Calu3 (cell line): Measurements from ENCODE around the gene GUF1. TPM values are rescaled to one million over a fixed set of nuclear protein-coding genes. Genes with fewer than 3 reads are reported as not detected.

Experiments used
- BruUV-seq: library from RNA; stranded (reverse); fragments of 400-500 nt; replicated peaks from 2 replicates; lab custom pipeline; 2021; lab: Mats Ljungman, UMichigan
- CTCF ChIA-PET: fragments of 300-600 bp; sonication (Branson Sonifier 250); formaldehyde crosslinking; loops from one replicate; lab custom pipeline; 2022; ENCODE audit warnings: antibody characterized with exemption; lab: Charles Lee
- DNase-seq: peaks from one replicate; pipeline ENCODE4 v3.0.0; 2022
- H3K27ac Mint-ChIP-seq: one replicate; pipeline ENCODE4 v1.8.0; 2022; ENCODE audit warnings: mixed read lengths; ENCODE audit not compliant: unreplicated experiment
- H3K27me3 Mint-ChIP-seq: one replicate; pipeline ENCODE4 v1.8.0; 2022; ENCODE audit warnings: mixed read lengths; ENCODE audit not compliant: unreplicated experiment
- H3K36me3 Mint-ChIP-seq: one replicate; pipeline ENCODE4 v1.8.0; 2022; ENCODE audit warnings: mild to moderate bottlenecking, moderate library complexity, mixed read lengths; ENCODE audit not compliant: insufficient read depth, unreplicated experiment
- H3K4me1 Mint-ChIP-seq: one replicate; pipeline ENCODE4 v1.8.0; 2022; ENCODE audit warnings: mild to moderate bottlenecking, low read depth, mixed read lengths; ENCODE audit not compliant: unreplicated experiment
- H3K4me3 Mint-ChIP-seq: one replicate; pipeline ENCODE4 v1.8.0; 2022; ENCODE audit warnings: mild to moderate bottlenecking, low read depth, moderate library complexity, mixed read lengths; ENCODE audit not compliant: unreplicated experiment
- H3K9me3 Mint-ChIP-seq: one replicate; pipeline ENCODE4 v1.8.0; 2022; ENCODE audit warnings: low read depth, mixed read lengths; ENCODE audit not compliant: unreplicated experiment
- intact Hi-C: fragments of 100-400 bp; cut with micrococcal nuclease; formaldehyde crosslinking; loops from one replicate; pipeline ENCODE4 v1.10.0; 2022; ENCODE audit not compliant: unreplicated experiment
- total RNA-seq: library from RNA; stranded (reverse); gene quantifications from 2 replicates; pipeline ENCODE4 v1.2.3, GENCODE V29; 2022
- TF ChIP-seq, protein P1 (sequence below): fragments of 200-600 bp; IDR thresholded peaks from one replicate; pipeline ENCODE4 v1.8.0; 2022; ENCODE audit warnings: antibody characterized with exemption; ENCODE audit not compliant: unreplicated experiment

GUF1 gene
- total RNA-seq, 1 experiment from 2014 or later = 12.1 TPM

GRCh38 chr4:44638091-44638490, 40.1 kb upstream of the GUF1 start:
- intact Hi-C loops = no loop called here
- H3K4me3 Mint-ChIP-seq = no peak overlapping the region
- no peak for DNase-seq
- H3K36me3 Mint-ChIP-seq = no peaks in the 10 kb centered on the region
- TF ChIP-seq, protein P1, sequence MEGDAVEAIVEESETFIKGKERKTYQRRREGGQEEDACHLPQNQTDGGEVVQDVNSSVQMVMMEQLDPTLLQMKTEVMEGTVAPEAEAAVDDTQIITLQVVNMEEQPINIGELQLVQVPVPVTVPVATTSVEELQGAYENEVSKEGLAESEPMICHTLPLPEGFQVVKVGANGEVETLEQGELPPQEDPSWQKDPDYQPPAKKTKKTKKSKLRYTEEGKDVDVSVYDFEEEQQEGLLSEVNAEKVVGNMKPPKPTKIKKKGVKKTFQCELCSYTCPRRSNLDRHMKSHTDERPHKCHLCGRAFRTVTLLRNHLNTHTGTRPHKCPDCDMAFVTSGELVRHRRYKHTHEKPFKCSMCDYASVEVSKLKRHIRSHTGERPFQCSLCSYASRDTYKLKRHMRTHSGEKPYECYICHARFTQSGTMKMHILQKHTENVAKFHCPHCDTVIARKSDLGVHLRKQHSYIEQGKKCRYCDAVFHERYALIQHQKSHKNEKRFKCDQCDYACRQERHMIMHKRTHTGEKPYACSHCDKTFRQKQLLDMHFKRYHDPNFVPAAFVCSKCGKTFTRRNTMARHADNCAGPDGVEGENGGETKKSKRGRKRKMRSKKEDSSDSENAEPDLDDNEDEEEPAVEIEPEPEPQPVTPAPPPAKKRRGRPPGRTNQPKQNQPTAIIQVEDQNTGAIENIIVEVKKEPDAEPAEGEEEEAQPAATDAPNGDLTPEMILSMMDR = no peak
- CTCF ChIA-PET = no interaction called here
- no TSS peak for BruUV-seq
- H3K4me1 Mint-ChIP-seq = no peaks in the 10 kb centered on the region
- peaks cover 4% of the 10 kb centered on the region for H3K9me3 Mint-ChIP-seq
- no peaks in the 10 kb centered on the region for H3K27me3 Mint-ChIP-seq
- no peak overlapping the region for H3K27ac Mint-ChIP-seq

DNA sequence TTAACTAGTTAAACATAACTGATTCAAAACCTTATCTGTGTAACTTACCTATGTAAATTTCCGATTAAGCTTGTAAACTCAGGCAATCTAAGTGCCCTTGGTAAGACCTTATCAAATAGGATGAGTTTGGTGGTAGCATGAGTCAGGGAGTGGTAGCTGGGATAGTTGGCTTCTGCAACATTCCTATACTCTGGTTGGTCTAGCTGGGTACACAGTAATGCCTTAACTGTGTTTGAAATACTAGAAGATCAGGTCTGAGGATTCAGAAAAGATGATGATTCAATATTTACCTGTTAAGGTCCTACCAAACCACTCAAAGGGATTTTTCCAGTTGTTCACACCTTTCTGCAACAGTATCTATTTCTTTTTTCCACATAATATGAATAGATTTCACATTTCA, 32.1 kb upstream of the GUF1 start:
- BruUV-seq = no TSS peak
- Mint-ChIP-seq H3K27me3 (no peaks in the 10 kb centered on the region), H3K4me3 (no peak overlapping the region), H3K9me3 (peaks cover 4% of the 10 kb centered on the region), H3K36me3 (no peaks in the 10 kb centered on the region), H3K27ac (no peak overlapping the region), H3K4me1 (no peaks in the 10 kb centered on the region)
- intact Hi-C loops = no loop called here
- DNase-seq = no peak
- CTCF ChIA-PET = no interaction called here
- TF ChIP-seq, protein P1 = no peak

DNA sequence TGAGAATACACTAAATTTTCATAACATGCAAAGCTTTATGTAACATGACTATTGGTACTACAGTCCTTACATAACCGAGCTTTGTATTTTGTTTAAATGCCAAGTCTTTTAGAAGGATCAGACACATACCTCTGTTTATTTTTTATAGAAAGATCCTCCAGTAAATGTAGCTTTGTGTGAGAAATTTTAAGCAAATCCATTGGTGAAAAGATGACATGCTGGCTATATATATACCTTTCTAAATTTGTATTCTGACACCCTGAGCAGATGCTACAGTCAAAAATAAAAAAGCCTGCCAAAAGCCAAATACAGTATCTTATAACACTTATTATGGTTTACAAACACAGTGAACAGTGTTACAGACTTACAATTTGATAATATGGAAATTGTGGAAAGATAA, 26.8 kb upstream of the GUF1 start, which contains the start of gene YIPF7:
TSS of gene YIPF7 (minus strand) at position 201 of the 400 bp plus-strand sequence. CDS start 1,525 bp downstream, outside the sequence.
- no peaks in the 10 kb centered on the region for H3K4me1 Mint-ChIP-seq
- no TSS peak for BruUV-seq

DNA sequence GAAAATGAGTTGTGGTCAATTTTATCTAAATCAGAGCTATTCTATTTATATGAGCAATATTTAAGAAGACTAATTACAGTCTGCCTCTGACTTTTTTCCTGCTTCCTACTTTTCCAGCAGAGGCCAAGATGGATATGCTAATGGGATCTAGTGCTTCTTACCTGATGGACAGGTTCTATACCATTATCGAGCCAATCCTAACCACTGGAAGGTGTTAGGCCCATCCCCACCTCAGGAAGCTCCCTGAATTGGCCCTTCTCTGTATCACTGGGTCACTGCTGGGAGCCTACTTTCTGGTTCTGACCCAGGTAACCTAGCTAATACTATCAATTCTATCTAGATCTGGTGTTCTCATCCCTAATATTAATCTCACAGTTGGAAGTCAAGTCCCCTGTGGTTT, 26.2 kb upstream of the GUF1 start:
- TF ChIP-seq, protein P1 = no peak
- Mint-ChIP-seq H3K4me3 (no peak overlapping the region), H3K36me3 (no peaks in the 10 kb centered on the region), H3K9me3 (no peaks in the 10 kb centered on the region), H3K4me1 (no peaks in the 10 kb centered on the region), H3K27ac (no peak overlapping the region), H3K27me3 (peaks cover 21% of the 10 kb centered on the region)
- DNase-seq = no peak
- no TSS peak for BruUV-seq
- intact Hi-C loops = no loop called here
- CTCF ChIA-PET = no interaction called here

More for the DNA sequence above, 26.8 kb upstream of the GUF1 start, which contains the start of gene YIPF7:
- intact Hi-C loops = no loop called here
- no peak for DNase-seq
- Mint-ChIP-seq H3K9me3 (no peaks in the 10 kb centered on the region), H3K36me3 (no peaks in the 10 kb centered on the region), H3K27me3 (peaks cover 21% of the 10 kb centered on the region), H3K4me3 (no peak within 1 kb of the TSS), H3K27ac (no peak within 1 kb of the TSS)
- CTCF ChIA-PET = no interaction called here
- TF ChIP-seq, protein P1 = no peak
